ENCODE results near the gene C4A. TPM values are rescaled to one million over a fixed set of nuclear protein-coding genes. Genes with fewer than 3 reads are reported as not detected.
A peak's percentile ranks its signal among the peaks of the same experiment; 100 is the strongest.

Gene C4A
- total and polyA plus RNA-seq, 2 of the 13 experiments (the other 11 are each of a cell fraction or from before 2014, with no cell fraction given) = 165 to 478 TPM

DNA sequence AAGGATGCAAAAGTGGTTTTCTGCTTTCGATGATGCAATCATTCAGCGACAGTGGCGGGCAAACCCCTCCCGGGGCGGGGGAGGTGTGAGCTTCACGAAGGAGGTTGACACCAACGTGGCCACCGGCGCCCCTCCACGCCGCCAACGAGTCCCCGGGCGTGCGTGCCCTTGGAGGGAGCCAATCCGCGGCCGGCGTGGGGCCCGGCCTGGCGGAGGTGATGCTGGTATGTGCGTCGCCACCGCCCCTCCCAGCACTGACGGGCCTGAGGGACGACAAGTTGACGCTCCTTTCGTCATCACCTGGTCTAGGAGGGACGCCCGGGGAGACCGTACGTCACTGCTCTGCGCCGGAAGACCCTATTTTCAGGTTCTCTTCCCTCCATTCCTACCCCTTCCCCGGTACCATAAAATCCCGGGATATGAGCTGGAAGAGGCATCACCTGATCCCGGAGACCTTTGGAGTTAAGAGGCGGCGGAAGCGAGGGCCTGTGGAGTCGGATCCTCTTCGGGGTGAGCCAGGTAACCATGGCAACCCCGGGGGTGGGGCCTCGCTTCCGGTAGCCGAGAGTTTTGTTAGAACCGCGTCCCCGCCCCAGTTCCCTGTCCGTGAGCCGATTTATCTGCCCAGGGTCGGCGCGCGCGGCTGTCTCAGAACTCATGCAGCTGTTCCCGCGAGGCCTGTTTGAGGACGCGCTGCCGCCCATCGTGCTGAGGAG is 9.7 kb upstream of the C4A start, which contains the start of gene DXO (continued):
- TF ChIP-seq, protein P1, sequence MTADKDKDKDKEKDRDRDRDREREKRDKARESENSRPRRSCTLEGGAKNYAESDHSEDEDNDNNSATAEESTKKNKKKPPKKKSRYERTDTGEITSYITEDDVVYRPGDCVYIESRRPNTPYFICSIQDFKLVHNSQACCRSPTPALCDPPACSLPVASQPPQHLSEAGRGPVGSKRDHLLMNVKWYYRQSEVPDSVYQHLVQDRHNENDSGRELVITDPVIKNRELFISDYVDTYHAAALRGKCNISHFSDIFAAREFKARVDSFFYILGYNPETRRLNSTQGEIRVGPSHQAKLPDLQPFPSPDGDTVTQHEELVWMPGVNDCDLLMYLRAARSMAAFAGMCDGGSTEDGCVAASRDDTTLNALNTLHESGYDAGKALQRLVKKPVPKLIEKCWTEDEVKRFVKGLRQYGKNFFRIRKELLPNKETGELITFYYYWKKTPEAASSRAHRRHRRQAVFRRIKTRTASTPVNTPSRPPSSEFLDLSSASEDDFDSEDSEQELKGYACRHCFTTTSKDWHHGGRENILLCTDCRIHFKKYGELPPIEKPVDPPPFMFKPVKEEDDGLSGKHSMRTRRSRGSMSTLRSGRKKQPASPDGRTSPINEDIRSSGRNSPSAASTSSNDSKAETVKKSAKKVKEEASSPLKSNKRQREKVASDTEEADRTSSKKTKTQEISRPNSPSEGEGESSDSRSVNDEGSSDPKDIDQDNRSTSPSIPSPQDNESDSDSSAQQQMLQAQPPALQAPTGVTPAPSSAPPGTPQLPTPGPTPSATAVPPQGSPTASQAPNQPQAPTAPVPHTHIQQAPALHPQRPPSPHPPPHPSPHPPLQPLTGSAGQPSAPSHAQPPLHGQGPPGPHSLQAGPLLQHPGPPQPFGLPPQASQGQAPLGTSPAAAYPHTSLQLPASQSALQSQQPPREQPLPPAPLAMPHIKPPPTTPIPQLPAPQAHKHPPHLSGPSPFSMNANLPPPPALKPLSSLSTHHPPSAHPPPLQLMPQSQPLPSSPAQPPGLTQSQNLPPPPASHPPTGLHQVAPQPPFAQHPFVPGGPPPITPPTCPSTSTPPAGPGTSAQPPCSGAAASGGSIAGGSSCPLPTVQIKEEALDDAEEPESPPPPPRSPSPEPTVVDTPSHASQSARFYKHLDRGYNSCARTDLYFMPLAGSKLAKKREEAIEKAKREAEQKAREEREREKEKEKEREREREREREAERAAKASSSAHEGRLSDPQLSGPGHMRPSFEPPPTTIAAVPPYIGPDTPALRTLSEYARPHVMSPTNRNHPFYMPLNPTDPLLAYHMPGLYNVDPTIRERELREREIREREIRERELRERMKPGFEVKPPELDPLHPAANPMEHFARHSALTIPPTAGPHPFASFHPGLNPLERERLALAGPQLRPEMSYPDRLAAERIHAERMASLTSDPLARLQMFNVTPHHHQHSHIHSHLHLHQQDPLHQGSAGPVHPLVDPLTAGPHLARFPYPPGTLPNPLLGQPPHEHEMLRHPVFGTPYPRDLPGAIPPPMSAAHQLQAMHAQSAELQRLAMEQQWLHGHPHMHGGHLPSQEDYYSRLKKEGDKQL (CRISPR knock-in tag; IDR thresholded peaks at IDR 0.05; ENCODE audit: low read depth) = no peak; the same call in 1 of the 2 replicates
- peak; percentile 98 for TF ChIP-seq GATAD1 (CRISPR knock-in tag; IDR thresholded peaks at IDR 0.05)
- no peak for TF ChIP-seq ZNF207 (IDR thresholded peaks at IDR 0.05; ENCODE audit: borderline replicate concordance)
- TF ChIP-seq FOXK2 (IDR thresholded peaks at IDR 0.05) = peak; percentile 47; the same call in 1 of the 2 replicates
- TF ChIP-seq, protein P2, sequence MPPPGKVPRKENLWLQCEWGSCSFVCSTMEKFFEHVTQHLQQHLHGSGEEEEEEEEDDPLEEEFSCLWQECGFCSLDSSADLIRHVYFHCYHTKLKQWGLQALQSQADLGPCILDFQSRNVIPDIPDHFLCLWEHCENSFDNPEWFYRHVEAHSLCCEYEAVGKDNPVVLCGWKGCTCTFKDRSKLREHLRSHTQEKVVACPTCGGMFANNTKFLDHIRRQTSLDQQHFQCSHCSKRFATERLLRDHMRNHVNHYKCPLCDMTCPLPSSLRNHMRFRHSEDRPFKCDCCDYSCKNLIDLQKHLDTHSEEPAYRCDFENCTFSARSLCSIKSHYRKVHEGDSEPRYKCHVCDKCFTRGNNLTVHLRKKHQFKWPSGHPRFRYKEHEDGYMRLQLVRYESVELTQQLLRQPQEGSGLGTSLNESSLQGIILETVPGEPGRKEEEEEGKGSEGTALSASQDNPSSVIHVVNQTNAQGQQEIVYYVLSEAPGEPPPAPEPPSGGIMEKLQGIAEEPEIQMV (CRISPR knock-in tag; IDR thresholded peaks at IDR 0.05; ENCODE audit: low read depth) = peak; percentile 83
- TF ChIP-seq JARID2 (CRISPR knock-in tag; IDR thresholded peaks at IDR 0.05; ENCODE audit: insufficient replicate concordance) = peak; percentile 89
- no peak for TF ChIP-seq NBN (conservative IDR thresholded peaks at IDR 0.05)
- TF ChIP-seq, protein P3, sequence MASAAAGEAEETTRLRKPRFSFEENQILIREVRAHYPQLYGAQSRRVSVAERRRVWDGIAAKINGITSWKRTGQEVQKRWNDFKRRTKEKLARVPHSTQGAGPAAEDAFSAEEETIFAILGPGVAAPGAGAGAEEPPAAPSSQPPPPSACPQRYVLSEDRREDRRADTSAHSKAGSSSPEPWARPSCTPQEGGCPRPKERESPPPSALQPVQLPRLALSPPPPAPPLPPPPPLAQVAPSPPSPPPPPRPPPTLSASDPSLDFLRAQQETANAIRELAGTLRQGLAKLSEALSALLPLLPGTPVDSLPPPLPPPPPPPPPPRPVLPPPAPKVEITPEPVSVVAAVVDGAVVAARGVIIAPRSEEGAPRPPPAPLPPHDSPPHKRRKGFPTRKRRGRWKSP (CRISPR knock-in tag; IDR thresholded peaks at IDR 0.05) = peak; percentile 91
- TF ChIP-seq NFRKB (IDR thresholded peaks at IDR 0.05) = no peak
- TF ChIP-seq ZNF367 (CRISPR knock-in tag; IDR thresholded peaks at IDR 0.05; ENCODE audit: borderline replicate concordance) = no peak
- TF ChIP-seq, protein P4, sequence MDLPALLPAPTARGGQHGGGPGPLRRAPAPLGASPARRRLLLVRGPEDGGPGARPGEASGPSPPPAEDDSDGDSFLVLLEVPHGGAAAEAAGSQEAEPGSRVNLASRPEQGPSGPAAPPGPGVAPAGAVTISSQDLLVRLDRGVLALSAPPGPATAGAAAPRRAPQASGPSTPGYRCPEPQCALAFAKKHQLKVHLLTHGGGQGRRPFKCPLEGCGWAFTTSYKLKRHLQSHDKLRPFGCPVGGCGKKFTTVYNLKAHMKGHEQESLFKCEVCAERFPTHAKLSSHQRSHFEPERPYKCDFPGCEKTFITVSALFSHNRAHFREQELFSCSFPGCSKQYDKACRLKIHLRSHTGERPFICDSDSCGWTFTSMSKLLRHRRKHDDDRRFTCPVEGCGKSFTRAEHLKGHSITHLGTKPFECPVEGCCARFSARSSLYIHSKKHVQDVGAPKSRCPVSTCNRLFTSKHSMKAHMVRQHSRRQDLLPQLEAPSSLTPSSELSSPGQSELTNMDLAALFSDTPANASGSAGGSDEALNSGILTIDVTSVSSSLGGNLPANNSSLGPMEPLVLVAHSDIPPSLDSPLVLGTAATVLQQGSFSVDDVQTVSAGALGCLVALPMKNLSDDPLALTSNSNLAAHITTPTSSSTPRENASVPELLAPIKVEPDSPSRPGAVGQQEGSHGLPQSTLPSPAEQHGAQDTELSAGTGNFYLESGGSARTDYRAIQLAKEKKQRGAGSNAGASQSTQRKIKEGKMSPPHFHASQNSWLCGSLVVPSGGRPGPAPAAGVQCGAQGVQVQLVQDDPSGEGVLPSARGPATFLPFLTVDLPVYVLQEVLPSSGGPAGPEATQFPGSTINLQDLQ (CRISPR knock-in tag; IDR thresholded peaks at IDR 0.05) = peak; percentile 69
- TF ChIP-seq, protein P5, sequence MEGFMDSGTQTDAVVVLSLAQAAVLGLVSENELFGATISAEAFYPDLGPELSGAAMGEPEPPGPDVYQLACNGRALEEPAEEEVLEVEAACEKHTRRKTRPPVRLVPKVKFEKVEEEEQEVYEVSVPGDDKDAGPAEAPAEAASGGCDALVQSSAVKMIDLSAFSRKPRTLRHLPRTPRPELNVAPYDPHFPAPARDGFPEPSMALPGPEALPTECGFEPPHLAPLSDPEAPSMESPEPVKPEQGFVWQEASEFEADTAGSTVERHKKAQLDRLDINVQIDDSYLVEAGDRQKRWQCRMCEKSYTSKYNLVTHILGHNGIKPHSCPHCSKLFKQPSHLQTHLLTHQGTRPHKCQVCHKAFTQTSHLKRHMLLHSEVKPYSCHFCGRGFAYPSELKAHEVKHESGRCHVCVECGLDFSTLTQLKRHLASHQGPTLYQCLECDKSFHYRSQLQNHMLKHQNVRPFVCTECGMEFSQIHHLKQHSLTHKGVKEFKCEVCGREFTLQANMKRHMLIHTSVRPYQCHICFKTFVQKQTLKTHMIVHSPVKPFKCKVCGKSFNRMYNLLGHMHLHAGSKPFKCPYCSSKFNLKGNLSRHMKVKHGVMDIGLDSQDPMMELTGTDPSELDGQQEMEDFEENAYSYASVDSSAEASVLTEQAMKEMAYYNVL (CRISPR knock-in tag; IDR thresholded peaks at IDR 0.05; ENCODE audit: borderline replicate concordance) = peak; percentile 18; the same call in 1 of the 2 replicates
- peak; percentile 61; the same call in 1 of the 2 replicates for TF ChIP-seq ZNF562 (CRISPR knock-in tag; IDR thresholded peaks at IDR 0.05; ENCODE audit: borderline replicate concordance)
- TF ChIP-seq ZKSCAN5 (CRISPR knock-in tag; IDR thresholded peaks at IDR 0.05) = peak; percentile 63; the same call in 1 of the 2 replicates
- peak; percentile 69; the same call in 1 of the 2 replicates for TF ChIP-seq ZNF44 (CRISPR knock-in tag; IDR thresholded peaks at IDR 0.05)
- TF ChIP-seq ZZZ3 (CRISPR knock-in tag; IDR thresholded peaks at IDR 0.05; ENCODE audit: borderline replicate concordance) = peak; percentile 91; the same call in 1 of the 2 replicates

Measured in HepG2 (cell line).